Hepatocyte (in vitro differentiated cells): ENCODE results near the gene PRR35. TPM values are rescaled to one million over a fixed set of nuclear protein-coding genes. Genes with fewer than 3 reads are reported as not detected.

ENCODE experiments used
- DNase-seq: peaks from one replicate; pipeline ENCODE4 v3.0.0-alpha.2; 2016; ENCODE audit warnings: low spot score
- H2AFZ ChIP-seq: fragments of 200-600 bp; sonication (generic); 2 replicates; pipeline ENCODE4 v1.6.0; 2016; ENCODE audit warnings: antibody characterized with exemption, mild to moderate bottlenecking
- H3K27ac ChIP-seq: fragments of 200-600 bp; sonication (generic); 2 replicates; pipeline ENCODE4 v1.5.1; 2016; ENCODE audit warnings: mild to moderate bottlenecking
- H3K27me3 ChIP-seq: fragments of 200-600 bp; sonication (generic); 2 replicates; pipeline ENCODE4 v1.6.1; 2016
- H3K36me3 ChIP-seq: fragments of 200-600 bp; sonication (generic); replicated peaks from 2 replicates; pipeline ENCODE4 v1.5.1; 2016; ENCODE audit warnings: low read depth; ENCODE audit not compliant: insufficient read depth
- H3K4me1 ChIP-seq: fragments of 200-600 bp; sonication (generic); 2 replicates; pipeline ENCODE4 v1.5.1; 2016; ENCODE audit warnings: mild to moderate bottlenecking, moderate library complexity; ENCODE audit not compliant: insufficient read depth
- H3K4me2 ChIP-seq: fragments of 200-600 bp; sonication (generic); 2 replicates; pipeline ENCODE4 v1.6.0; 2016
- H3K4me3 ChIP-seq: fragments of 200-600 bp; sonication (generic); 2 replicates; pipeline ENCODE4 v1.5.1; 2016; ENCODE audit warnings: mild to moderate bottlenecking
- H3K79me2 ChIP-seq: fragments of 200-600 bp; sonication (generic); 2 replicates; pipeline ENCODE4 v1.6.0; 2017; ENCODE audit warnings: mild to moderate bottlenecking
- H3K9me2 ChIP-seq: fragments of 200-600 bp; sonication (generic); replicated peaks from 2 replicates; pipeline ENCODE4 v1.6.0; 2017; ENCODE audit warnings: mild to moderate bottlenecking; ENCODE audit not compliant: insufficient read depth
- H3K9me3 ChIP-seq: fragments of 200-600 bp; sonication (generic); 2 replicates; pipeline ENCODE4 v1.5.1; 2016; ENCODE audit warnings: low read depth, mild to moderate bottlenecking
- H4K20me1 ChIP-seq: fragments of 200-600 bp; sonication (generic); 2 replicates; pipeline ENCODE4 v1.6.0; 2016; ENCODE audit warnings: mild to moderate bottlenecking; ENCODE audit not compliant: insufficient read depth, poor library complexity, severe bottlenecking
- EZH2 ChIP-seq: fragments of 200-600 bp; sonication (generic); IDR thresholded peaks from 2 replicates; pipeline ENCODE4 v1.6.1; 2016; ENCODE audit warnings: antibody characterized with exemption, mild to moderate bottlenecking, borderline replicate concordance
- EZH2phosphoT487 ChIP-seq: fragments of 200-600 bp; sonication (generic); IDR thresholded peaks from one replicate; pipeline ENCODE4 v1.6.1; 2018; ENCODE audit warnings: antibody characterized with exemption, mild to moderate bottlenecking, low read depth, moderate library complexity; ENCODE audit not compliant: unreplicated experiment, severe bottlenecking
- WGBS: methylation state at CpG from one replicate; pipeline ENCODE4 v1.1.6; 2016; ENCODE audit warnings: low lambda C conversion rate; ENCODE audit errors: missing lambda C conversion rate; 5-methylcytosine and 5-hydroxymethylcytosine counted together
- polyA plus RNA-seq: library from polyadenylated mRNA; unstranded; fragments of >200 nt; fragmentation: Nextera tagmentation; extraction: Ambion mirVana; gene quantifications from 2 replicates; pipeline ENCODE4 v1.2.1, GENCODE V29; 2016
- total RNA-seq: library from RNA; depleted of rRNA; stranded (reverse); fragments of >200 nt; gene quantifications from 2 replicates; pipeline ENCODE4 v1.2.3, GENCODE V29; 2014
- TF ChIP-seq, protein P1 (sequence below): fragments of 200-600 bp; sonication (generic); IDR thresholded peaks from 2 replicates; pipeline ENCODE4 v1.5.1; 2016; ENCODE audit warnings: antibody characterized with exemption, mild to moderate bottlenecking; ENCODE audit not compliant: poor library complexity

PRR35 gene
- total and polyA plus RNA-seq, 2 experiments from 2014 or later, result not detected

DNA sequence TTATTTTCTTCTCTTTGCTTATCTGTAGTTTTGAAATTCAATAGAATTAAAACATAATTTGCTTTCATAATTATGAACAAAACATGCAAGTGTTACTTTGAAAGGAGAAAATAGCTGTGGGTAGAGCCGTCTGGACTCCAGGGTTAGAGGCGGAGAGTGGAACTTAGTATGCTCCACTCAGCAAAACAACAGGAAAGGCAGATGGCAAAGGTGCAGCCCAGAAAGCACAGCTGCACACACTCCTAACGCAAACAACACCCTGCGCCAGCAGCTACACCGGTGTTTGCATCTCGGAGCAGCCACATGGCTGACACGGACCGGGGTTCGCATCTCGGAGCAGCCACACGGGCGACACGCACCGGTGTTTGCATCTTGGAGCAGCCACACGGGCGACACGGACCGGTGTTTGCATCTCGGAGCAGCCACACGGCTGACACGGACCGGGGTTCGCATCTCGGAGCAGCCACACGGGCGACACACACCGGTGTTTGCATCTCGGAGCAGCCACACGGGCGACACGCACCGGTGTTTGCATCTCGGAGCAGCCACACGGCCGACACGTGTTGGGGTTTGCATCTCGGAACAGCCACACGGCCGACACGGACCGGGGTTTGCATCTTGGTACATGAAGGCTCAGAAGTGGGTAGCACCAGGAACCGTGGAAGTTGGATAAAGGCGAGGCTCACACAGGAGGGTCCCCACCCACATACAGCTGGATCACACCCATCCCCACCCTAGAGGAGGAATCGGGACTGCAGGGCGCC, 44.8 kb upstream of the PRR35 start:
- H3K9me3 ChIP-seq, result no peaks in the 10 kb centered on the region
- TF ChIP-seq EZH2phosphoT487 (no peak), EZH2 (no peak)
- TF ChIP-seq, protein P1, sequence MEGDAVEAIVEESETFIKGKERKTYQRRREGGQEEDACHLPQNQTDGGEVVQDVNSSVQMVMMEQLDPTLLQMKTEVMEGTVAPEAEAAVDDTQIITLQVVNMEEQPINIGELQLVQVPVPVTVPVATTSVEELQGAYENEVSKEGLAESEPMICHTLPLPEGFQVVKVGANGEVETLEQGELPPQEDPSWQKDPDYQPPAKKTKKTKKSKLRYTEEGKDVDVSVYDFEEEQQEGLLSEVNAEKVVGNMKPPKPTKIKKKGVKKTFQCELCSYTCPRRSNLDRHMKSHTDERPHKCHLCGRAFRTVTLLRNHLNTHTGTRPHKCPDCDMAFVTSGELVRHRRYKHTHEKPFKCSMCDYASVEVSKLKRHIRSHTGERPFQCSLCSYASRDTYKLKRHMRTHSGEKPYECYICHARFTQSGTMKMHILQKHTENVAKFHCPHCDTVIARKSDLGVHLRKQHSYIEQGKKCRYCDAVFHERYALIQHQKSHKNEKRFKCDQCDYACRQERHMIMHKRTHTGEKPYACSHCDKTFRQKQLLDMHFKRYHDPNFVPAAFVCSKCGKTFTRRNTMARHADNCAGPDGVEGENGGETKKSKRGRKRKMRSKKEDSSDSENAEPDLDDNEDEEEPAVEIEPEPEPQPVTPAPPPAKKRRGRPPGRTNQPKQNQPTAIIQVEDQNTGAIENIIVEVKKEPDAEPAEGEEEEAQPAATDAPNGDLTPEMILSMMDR, result no peak
- no peaks in the 10 kb centered on the region for H3K9me2 ChIP-seq
- H3K79me2 ChIP-seq, result no peaks in the 10 kb centered on the region
- H2AFZ ChIP-seq, result no peak overlapping the region
- H3K4me2 ChIP-seq, result no peak overlapping the region
- no peaks in the 10 kb centered on the region for H3K27me3 ChIP-seq
- DNase-seq, result no peak
- H3K4me3 ChIP-seq, result no peak overlapping the region
- H3K4me1 ChIP-seq, result no peaks in the 10 kb centered on the region
- H4K20me1 ChIP-seq, result no peaks in the 10 kb centered on the region
- H3K27ac ChIP-seq, result no peak overlapping the region
- WGBS, result 96% methylated on average over 35 of the region's 45 CpGs
- no peaks in the 10 kb centered on the region for H3K36me3 ChIP-seq

DNA sequence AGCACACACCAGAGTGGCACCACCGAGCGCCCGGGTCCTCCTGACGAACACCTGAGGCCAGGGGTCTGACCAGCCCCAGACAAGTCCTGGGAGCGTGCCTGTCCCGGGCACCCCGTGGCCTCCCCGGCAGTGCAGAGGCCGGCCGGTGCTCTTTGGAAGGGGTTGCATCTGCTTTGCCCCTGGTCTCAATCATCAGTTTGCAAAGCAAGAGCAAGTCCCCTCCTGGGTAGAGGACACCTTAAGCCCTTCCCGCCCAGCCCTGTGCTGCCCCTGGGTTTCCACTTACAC, 44.3 kb upstream of the PRR35 start:
- TF ChIP-seq, protein P1, result no peak
- H3K4me3 ChIP-seq, result no peak overlapping the region
- no peak overlapping the region for H2AFZ ChIP-seq
- H4K20me1 ChIP-seq, result no peaks in the 10 kb centered on the region
- DNase-seq, result no peak
- no peaks in the 10 kb centered on the region for H3K9me2 ChIP-seq
- no peak overlapping the region for H3K4me2 ChIP-seq
- no peaks in the 10 kb centered on the region for H3K27me3 ChIP-seq
- no peaks in the 10 kb centered on the region for H3K79me2 ChIP-seq
- H3K4me1 ChIP-seq, result no peaks in the 10 kb centered on the region
- H3K36me3 ChIP-seq, result no peaks in the 10 kb centered on the region
- 96% methylated on average over 10 of the region's 11 CpGs for WGBS
- H3K9me3 ChIP-seq, result no peaks in the 10 kb centered on the region
- no peak overlapping the region for H3K27ac ChIP-seq

DNA sequence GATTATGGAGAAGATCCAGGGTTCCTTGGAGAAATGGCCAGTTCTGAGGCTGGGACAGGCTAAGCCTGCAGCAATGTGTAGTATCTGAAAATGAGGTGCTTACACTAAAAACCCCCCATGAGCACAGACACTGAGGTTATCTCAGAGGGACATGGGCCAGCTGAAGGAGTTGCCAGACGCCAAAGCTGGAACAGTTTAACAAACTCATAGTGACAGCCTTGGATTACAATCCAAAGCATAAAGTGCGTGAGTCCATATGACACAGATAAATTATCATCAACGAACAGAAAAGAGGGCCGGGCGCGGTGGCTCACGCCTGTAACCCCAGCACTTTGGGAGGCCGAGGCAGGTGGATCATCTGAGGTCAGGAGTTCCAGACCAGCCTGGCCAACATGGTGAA, 43.9 kb upstream of the PRR35 start:
- Histone ChIP-seq H4K20me1 (no peaks in the 10 kb centered on the region), H3K9me3 (no peaks in the 10 kb centered on the region), H3K27ac (no peak overlapping the region), H3K4me2 (no peak overlapping the region), H3K9me2 (no peaks in the 10 kb centered on the region), H3K36me3 (no peaks in the 10 kb centered on the region), H3K79me2 (no peaks in the 10 kb centered on the region), H3K4me1 (no peaks in the 10 kb centered on the region), H2AFZ (no peak overlapping the region), H3K27me3 (no peaks in the 10 kb centered on the region), H3K4me3 (no peak overlapping the region)
- TF ChIP-seq EZH2phosphoT487 (no peak), EZH2 (no peak)
- TF ChIP-seq, protein P1, result no peak
- WGBS, result 97% methylated on average over 8 of the region's 8 CpGs
- no peak for DNase-seq

DNA sequence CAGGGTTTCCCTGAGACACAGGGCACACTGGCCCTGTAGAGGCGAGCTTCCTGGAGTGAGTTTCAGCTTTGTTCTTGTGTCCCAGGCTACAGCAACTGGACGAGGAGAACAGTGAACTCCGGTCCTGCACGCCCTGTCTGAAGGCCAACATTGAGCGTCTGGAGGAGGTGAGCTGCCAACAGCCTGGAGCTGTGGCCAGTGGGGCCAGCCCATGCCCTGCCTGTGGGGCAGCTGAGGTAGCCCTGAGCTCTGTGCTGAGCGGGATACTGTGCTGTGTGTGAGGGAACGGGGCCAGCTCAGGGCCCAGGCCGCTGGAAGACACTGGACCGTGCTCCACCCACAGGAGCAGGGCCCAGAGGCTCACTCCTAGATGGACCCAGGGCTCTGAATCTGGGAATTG, 41.3 kb upstream of the PRR35 start:
- no peak for DNase-seq
- Histone ChIP-seq H3K4me3 (no peak overlapping the region), H3K4me2 (no peak overlapping the region), H3K27ac (no peak overlapping the region), H3K27me3 (no peaks in the 10 kb centered on the region), H4K20me1 (no peaks in the 10 kb centered on the region), H3K9me2 (no peaks in the 10 kb centered on the region), H2AFZ (no peak overlapping the region), H3K36me3 (no peaks in the 10 kb centered on the region), H3K9me3 (no peaks in the 10 kb centered on the region), H3K4me1 (no peaks in the 10 kb centered on the region), H3K79me2 (no peaks in the 10 kb centered on the region)
- TF ChIP-seq EZH2, result no peak
- TF ChIP-seq, protein P1, result no peak
- TF ChIP-seq EZH2phosphoT487, result no peak
- WGBS, result 94% methylated on average over 6 of the region's 9 CpGs
